Measurements from ENCODE around the gene C4orf54. TPM values are rescaled to one million over a fixed set of nuclear protein-coding genes. Genes with fewer than 3 reads are reported as not detected.

The C4orf54 gene
- total RNA-seq, 1 experiment from 2014 or later = 0.04 TPM

- DNase-seq (ENCODE audit: low spot score) = no peak
Measured at GRCh38 chr4:99652596-99653436, 4.8 kb downstream of the C4orf54 start.

GRCh38 chr4:99651811-99652485 lies 5.7 kb downstream of the C4orf54 start:
- DNase-seq (ENCODE audit: low spot score) = no peak

DNA sequence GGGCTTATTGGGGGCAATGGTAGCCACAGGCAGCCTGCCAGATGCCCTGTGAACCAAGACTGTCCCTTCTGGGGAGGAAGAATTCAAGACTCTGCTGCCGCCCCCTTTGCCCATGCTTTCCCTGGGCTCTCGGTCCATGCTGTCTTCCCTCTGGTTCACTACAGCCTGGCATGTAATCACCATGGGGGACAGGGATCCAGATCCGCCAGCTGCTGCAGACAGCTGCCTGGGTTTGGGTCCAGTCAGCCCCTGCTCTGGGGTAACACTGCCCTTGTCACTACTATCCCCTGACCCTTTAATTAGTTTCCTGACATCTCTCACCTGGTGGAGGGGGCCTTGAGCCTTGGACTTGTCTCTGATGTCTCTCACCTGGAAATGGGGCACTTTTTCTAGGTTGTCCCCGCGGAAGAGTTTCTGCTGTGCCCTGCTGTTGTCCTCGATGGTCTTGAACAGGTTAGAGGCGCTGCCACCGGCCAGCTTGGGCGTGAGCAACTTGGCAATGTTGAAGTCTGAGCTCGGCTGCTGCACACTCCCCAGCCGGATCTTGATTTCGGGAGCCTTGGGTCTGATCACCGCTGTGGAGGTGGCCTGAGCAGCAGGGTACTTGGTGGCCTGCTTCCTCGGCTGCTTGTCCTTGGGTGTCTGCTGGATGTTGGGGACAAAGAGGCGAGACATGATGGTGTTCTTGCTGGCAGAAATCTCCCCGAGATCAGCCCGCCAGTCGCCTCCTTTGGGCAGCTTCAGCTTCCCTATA lies 6.4 kb downstream of the C4orf54 start:
- no peak for DNase-seq (ENCODE audit: low spot score)

DNA sequence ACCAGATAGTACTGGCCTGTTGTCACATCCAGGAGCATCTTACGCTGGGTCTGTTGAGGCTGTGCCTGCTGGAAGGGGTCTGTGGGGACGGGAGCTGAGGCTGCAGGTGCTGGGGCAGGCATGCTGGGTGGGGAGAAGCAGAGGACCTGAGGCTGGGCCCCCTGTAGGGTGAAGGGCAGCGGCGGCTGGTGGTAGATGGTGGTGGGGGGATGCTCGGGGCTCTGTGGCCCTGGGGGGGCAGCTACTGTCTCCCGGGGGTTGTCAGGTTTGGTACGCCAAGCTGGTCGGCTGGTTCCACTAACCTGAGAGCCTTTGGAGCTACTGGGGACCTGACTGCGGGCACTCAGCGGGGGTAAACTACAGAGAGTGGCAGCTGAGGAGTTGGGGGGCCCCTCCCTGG lies 7.8 kb downstream of the C4orf54 start:
- no peak for DNase-seq (ENCODE audit: low spot score)

- no peak for DNase-seq (ENCODE audit: low spot score)
Measured at GRCh38 chr4:99649208-99649607, 8.4 kb downstream of the C4orf54 start.

DNA sequence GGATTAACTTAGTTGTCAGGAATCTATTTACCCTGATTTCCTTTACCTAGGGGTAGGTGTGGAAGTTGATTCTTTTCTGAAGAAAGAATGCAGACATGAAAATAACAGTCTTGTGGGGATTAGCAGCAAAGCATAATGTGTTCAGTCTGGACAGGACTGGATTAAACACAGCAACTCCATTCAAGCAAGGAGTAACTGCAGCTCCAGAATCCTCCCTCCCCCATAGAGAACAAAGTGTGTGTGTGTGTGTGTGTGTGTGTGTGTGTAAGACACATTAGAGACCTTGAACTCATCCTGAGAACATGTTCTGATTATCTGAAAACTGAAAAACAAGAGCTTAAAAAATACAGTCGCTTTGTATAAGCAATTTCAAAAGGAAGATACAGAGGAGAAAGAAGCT lies 9.3 kb downstream of the C4orf54 start:
- no peak for DNase-seq (ENCODE audit: low spot score)

- no peak for DNase-seq (ENCODE audit: low spot score)
Measured at GRCh38 chr4:99647071-99647470, 10.6 kb downstream of the C4orf54 start.

DNA sequence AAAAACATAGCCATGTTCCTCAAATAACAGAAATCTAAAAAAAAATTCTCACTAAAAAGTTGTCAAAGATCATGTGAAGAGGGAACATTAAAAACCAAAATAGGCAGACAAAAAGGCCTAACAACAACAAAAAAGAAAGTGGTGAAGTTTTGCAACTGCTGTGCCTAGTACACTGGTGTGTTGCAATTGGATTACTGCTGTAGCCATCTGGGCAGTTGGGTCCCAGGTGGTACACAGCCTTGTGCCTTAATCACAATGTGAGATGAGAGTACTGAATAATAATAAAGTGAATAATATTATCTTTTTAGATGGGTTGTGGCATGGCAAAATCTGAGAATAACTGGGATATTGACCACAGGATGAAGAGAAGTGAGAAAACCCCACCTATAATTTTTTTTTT lies 12.0 kb downstream of the C4orf54 start:
- DNase-seq (ENCODE audit: low spot score) = no peak

DNA sequence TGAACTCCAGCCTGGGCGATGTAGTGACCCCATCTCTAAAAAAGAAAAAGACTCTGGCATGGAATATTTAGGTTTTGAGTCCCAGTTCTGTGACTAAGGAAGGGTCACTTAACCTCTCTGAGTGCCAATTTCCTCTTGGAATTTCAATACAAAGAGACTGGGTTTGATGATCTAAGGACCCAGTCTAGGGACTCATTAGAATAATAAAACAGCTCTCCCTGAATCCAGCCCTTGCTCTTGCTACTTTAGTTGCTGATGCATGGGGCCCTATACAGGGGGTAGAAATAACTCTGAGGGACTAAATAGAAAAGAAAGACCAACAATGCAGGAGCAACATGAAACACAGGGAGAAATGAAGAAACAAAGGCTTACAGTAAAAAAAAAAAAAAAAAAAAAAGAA lies 12.6 kb downstream of the C4orf54 start:
- no peak for DNase-seq (ENCODE audit: low spot score)

GRCh38 chr4:99644453-99644852 lies 13.2 kb downstream of the C4orf54 start:
- DNase-seq (ENCODE audit: low spot score) = no peak

DNA sequence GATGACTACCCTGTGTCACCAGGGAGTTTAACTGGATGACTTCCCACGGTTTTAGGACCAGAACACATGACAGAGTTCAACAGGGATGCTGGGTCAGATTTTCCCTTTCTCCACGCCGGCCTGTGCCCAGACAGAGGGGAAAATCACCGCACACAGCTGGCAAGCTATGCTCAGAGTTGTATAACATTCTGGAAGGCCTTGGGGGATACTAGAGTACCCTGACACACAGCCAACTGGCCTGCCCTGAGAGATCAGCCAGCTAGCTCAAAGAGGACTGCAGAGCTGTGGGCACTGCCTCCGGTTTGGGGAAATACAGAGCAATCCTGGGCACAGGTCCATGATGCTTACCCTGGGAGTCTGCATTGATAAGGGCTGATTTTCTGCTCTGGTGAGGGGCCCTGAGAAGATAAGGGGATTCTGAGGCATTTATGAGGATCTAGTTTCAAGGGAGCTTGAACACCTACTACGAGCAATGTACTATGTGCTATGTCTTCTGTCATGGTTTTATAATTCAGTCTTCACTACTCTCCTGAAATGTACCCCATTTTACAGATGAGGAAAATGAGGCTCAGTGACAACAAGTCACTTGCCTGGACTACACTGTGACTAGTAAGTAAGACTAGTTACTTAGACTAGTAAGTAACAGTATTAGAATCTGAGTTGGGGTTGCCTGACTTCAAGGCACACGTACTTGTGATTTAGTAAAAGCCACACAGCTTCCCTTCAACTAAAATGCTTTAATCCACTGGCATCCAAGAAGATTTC lies 14.7 kb downstream of the C4orf54 start:
- no peak for DNase-seq (ENCODE audit: low spot score)

DNA sequence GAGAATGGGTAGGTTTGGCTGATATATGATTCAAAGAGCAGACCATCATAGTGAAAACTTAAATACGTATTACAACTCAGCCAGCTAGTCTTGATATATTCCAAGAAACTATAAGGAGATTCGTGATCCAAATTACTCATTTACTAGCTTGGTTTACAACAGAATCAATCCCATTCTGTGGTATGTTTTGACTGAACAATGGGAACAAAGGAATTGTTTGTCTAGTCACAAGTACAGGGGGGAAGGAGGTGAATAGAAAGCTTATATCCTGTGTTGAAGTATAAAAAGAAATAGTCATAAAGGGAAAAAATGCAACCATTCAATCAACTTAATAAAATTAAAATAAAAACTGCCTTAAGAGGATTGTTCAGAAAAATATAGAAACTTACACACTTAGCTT lies 17.0 kb downstream of the C4orf54 start:
- DNase-seq (ENCODE audit: low spot score) = no peak

- no peak for DNase-seq (ENCODE audit: low spot score)
Measured at GRCh38 chr4:99637174-99637573, 20.5 kb downstream of the C4orf54 start.

DNA sequence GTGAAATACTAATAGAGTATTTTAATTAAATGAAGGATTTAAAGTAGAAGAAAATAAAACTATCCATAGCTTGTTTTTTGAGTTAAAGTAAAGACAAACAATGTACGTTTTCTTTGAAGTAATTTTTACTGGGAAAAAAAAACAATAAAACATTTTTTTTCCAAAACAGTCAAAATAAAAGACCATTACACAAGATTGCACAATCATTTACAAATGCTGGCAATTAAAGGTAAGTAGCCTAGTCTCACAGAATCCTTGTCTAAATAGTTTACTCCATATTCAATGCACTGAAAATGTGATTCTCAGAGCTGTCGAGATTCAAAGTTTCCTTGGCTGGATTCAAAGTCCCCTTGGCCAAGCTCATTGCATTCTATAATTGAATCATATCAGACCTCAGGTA lies 21.2 kb downstream of the C4orf54 start:
- no peak for DNase-seq (ENCODE audit: low spot score)

DNA sequence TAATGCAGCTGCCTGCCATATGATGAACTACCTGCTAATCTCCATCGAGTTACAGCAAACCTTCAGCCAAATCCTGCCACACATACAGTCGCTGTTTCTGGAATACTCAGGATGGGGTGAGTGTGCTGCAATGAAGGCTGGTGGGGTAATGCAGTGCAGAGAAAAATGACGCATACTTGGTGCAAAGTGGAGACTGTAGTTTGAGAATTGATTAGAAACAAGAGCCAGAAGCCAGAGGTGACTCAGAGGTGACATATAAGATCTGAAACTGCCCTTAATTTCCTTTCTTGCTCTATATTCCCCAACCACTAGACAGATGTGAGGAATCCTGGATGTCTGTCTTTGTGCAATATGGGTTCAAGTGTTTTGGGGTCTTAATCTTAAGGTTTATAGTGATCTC lies 22.0 kb downstream of the C4orf54 start:
- DNase-seq (ENCODE audit: low spot score) = no peak

DNA sequence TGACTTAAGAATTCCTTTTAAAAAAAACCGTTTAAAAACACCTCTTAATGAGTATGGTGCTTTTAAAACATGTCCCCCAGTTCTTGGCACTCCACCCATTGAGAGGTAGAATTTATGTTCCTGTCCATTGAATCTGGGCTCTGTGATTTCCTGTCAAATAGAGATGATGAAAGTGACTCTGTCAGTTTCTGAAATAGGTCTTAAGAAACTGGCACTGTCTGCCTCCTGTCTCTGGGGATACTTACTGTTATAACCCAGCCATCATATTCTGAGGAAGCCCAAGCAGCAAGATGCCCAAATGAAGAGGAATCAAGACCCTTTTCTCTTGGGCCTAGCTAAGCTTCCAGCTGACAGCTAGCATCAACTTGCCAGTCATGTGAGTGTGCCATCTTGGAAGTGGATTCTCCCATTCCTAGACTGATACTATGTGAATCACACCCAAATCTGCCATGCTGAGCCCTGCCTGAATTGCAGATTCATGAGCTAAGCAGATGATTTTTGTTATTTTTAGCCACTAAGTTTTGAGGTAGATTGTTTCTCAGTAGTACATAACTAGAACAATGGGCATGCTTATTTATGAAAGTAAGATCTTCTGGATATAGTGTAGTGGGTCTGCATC lies 22.8 kb downstream of the C4orf54 start:
- DNase-seq (ENCODE audit: low spot score) = no peak

DNA sequence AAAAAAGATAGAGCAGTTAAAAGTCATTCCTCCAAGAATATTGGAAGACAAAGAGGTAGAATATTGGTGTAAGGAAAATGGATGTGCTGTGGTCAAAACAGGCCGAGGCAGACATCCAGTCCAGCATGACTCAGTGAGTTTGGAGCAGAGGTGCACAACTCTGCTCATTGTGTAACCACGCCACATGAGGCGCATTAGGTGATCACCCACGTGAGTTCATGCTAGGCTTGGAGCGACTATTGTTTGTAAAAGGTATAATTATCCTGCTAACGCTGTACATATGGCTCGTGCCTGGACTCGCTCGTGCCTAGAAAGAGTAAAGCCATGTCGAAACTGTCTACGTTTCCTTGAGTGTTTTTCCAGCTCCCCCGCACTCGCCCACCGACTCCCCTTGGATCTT lies 23.9 kb downstream of the C4orf54 start:
- peak; percentile 16 for DNase-seq (ENCODE audit: low spot score)

DNA sequence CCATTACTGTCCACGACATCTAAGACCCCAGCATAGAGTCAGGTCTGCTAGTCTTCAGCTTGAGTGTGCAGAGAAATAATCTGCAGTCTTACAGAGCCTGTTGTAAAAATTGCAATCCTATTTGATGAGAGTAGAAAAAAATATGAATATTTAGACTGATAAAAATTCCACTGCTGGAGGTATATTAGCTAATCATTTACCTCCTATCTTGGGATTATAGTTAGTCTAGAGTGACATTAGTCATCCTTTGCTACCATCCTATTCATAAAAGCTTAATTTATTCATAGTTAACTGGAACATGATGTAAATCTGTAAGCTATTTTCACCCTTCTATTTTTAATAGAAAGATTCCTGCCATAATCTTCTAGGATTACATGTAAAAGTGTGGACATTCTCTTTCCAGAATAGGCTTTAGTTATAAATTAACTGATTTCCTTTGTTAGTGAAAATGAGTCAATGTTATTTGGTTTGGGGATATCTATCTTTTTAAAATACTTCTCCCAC lies 26.7 kb downstream of the C4orf54 start:
- DNase-seq (ENCODE audit: low spot score) = no peak

DNA sequence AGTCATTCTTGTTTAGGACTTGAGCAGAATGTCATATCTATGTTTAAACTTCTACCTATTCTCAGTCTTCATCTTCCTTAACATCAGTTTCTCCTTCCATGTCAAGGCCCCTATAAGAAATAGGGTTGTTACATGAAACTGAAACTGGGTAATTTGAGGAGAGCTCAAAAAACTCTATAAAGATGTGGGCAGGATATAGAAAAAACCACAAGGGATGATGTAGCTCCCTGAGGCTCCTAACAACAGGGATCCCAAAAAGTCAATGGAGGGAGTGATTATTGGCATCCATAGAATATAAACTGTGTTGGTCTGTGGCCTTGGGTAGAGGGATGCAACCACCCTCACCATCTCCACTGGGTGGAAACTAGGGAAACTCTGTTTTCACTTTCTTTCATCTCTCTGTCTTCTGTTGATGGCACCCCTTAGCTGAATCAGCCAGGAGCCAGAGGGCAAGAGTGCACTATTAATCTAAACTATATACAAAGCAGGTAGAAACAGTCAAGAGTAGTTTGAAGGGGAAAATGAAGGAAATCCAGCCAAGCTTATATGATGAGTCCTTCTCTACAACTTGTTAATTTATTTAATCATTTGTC lies 27.6 kb downstream of the C4orf54 start:
- DNase-seq (ENCODE audit: low spot score) = no peak

GRCh38 chr4:99628040-99628439 lies 29.6 kb downstream of the C4orf54 start:
- DNase-seq (ENCODE audit: low spot score) = no peak

GRCh38 chr4:99625369-99625768 lies 32.3 kb downstream of the C4orf54 start:
- DNase-seq (ENCODE audit: low spot score) = no peak

All from H4 (cell line).